PC-9 (cell line): Measurements from ENCODE around the gene COIL. TPM values are rescaled to one million over a fixed set of nuclear protein-coding genes. Genes with fewer than 3 reads are reported as not detected.
"Not testable (repeated sequence)": the region's sequence is repeated elsewhere in the genome, so short reads cannot be mapped to it uniquely, and the experiment has no call there.

Source experiments
- BruUV-seq: library from RNA; stranded (reverse); fragments of 400-500 nt; replicated peaks from 2 replicates; lab custom pipeline; 2021; lab: Mats Ljungman, UMichigan
- CTCF ChIA-PET: fragments of 300-600 bp; sonication (Branson Sonifier 250); formaldehyde crosslinking; loops from one replicate; lab custom pipeline; 2022; ENCODE audit warnings: antibody characterized with exemption; lab: Charles Lee
- POLR2A ChIA-PET: fragments of 300-600 bp; sonication (Branson Sonifier 250); formaldehyde crosslinking; loops from one replicate; lab custom pipeline; 2022; ENCODE audit warnings: antibody characterized with exemption; ENCODE audit not compliant: unreplicated experiment; lab: Charles Lee
- DNase-seq, 2 experiments: peaks; one replicate each; pipeline versions ENCODE4 v3.0.0 to v3.0.0-alpha.2; 2015 to 2022; ENCODE audit warnings: mixed read lengths in 1 of 2
- H2AFZ ChIP-seq: fragments of 200-600 bp; sonication (generic); 2 replicates; pipeline ENCODE4 v1.8.1; 2017; ENCODE audit warnings: antibody characterized with exemption
- H3F3A ChIP-seq: fragments of 200-600 bp; sonication (generic); 2 replicates; pipeline ENCODE4 v1.8.1; 2017; ENCODE audit warnings: antibody characterized with exemption, mild to moderate bottlenecking, low read depth; ENCODE audit not compliant: insufficient read depth
- H3K27ac ChIP-seq: fragments of 200-600 bp; sonication (generic); 2 replicates; pipeline ENCODE4 v1.6.1; 2016; ENCODE audit warnings: mixed run types
- H3K27me3 ChIP-seq: fragments of 200-600 bp; sonication (generic); 2 replicates; pipeline ENCODE4 v1.6.1; 2016; ENCODE audit warnings: low read depth, mixed run types; ENCODE audit not compliant: insufficient read depth
- H3K36me3 ChIP-seq: fragments of 200-600 bp; sonication (generic); 2 replicates; pipeline ENCODE4 v1.6.1; 2016; ENCODE audit warnings: low read depth, mixed run types
- H3K4me1 ChIP-seq: fragments of 200-600 bp; sonication (generic); replicated peaks from 2 replicates; pipeline ENCODE4 v1.6.1; 2016; ENCODE audit warnings: mixed run types; ENCODE audit not compliant: insufficient read depth
- H3K4me2 ChIP-seq: fragments of 200-600 bp; sonication (generic); 2 replicates; pipeline ENCODE4 v1.6.1; 2017; ENCODE audit warnings: mixed run types
- H3K4me3 ChIP-seq: fragments of 200-600 bp; sonication (generic); 2 replicates; pipeline ENCODE4 v1.6.1; 2016; ENCODE audit warnings: mixed run types
- H3K79me2 ChIP-seq: fragments of 200-600 bp; sonication (generic); 2 replicates; pipeline ENCODE4 v1.6.1; 2017; ENCODE audit warnings: low read depth, mixed run types
- H3K9me2 ChIP-seq: fragments of 200-600 bp; sonication (generic); 2 replicates; pipeline ENCODE4 v1.8.1; 2017; ENCODE audit warnings: mild to moderate bottlenecking; ENCODE audit not compliant: insufficient read depth
- H3K9me3 ChIP-seq: fragments of 200-600 bp; sonication (generic); 2 replicates; pipeline ENCODE4 v1.8.1; 2016; ENCODE audit warnings: low read depth; ENCODE audit not compliant: insufficient read depth
- H4K20me1 ChIP-seq: fragments of 200-600 bp; sonication (generic); 2 replicates; pipeline ENCODE4 v1.8.1; 2017; ENCODE audit not compliant: insufficient read depth
- CTCF ChIP-seq: fragments of 200-600 bp; sonication (generic); conservative IDR thresholded peaks from 2 replicates; pipeline ENCODE4 v1.6.1; 2017; ENCODE audit warnings: mixed run types, antibody characterized with exemption, mild to moderate bottlenecking, moderate library complexity
- EZH2 ChIP-seq: fragments of 200-600 bp; sonication (generic); IDR thresholded peaks from 2 replicates; pipeline ENCODE4 v1.8.0; 2017; ENCODE audit warnings: antibody characterized with exemption, low read depth
- intact Hi-C: fragments of 100-400 bp; cut with micrococcal nuclease; formaldehyde crosslinking; loops from one replicate; pipeline ENCODE4 v1.10.0; 2022; ENCODE audit not compliant: unreplicated experiment
- total RNA-seq: library from RNA; stranded (reverse); gene quantifications from 2 replicates; pipeline ENCODE4 v1.2.3, GENCODE V29; 2021

The COIL gene
- total RNA-seq, 1 experiment from 2014 or later, result 19.0 TPM

DNA sequence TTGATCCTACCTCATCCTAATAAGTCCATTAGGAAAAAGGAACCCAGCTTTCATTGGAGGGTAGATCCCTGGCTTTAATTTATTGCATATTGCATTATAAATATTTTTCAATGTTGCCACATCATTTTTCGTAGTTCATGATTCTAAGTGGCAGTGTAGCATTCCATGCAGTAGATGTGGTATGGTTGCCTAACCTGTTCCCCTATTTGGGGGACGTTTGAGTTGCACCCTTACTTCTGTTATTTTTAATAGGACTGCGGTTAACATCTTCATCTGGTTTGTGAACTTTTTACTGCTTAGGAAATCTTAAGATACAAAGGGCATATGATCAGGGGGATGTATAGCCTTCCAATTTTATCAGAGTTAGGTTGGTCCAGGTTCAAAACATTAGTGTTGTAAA is 22.5 kb upstream of the COIL start:
- ChIA-PET CTCF (no interaction called here), POLR2A (no interaction called here)
- no peaks in the 10 kb centered on the region for H4K20me1 ChIP-seq
- no peaks in the 10 kb centered on the region for H3K79me2 ChIP-seq
- no peak for DNase-seq
- H3K4me3 ChIP-seq, result no peak overlapping the region
- no peak overlapping the region for H3K27ac ChIP-seq
- 0 out of 2 replicates have a peak, but pooled peaks cover 5% of the 10 kb centered on the region for H3K36me3 ChIP-seq
- intact Hi-C loops, result no loop called here
- peaks cover 14% of the 10 kb centered on the region for H3F3A ChIP-seq
- no TSS peak for BruUV-seq
- H3K4me1 ChIP-seq, result peaks cover 27% of the 10 kb centered on the region
- no peak overlapping the region for H3K4me2 ChIP-seq
- TF ChIP-seq EZH2 (no peak), CTCF (no peak)
- no peaks in the 10 kb centered on the region for H3K27me3 ChIP-seq
- H2AFZ ChIP-seq, result no peak overlapping the region
- no peaks in the 10 kb centered on the region for H3K9me3 ChIP-seq
- no peaks in the 10 kb centered on the region for H3K9me2 ChIP-seq

DNA sequence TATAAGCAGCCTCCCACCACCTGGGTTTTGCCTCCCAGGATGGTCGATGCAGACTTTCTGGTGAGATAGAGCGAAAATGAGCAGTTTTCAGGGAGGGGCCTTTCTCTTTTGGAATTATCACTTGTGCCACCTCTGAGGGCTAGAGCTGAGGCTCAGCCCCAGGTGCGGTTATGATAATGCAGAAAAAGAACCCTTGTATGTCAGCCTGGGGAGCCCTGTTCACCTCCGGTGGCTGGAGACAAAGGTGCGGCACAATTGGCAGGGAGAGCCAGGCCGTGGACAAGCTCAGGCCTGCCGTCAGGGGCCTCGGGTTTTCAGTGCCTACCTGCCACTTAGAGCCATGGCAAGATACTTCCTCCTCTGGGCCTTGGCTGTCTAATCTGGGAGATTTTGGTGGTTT is 21.5 kb upstream of the COIL start:
- intact Hi-C loops, result no loop called here
- Histone ChIP-seq H3K27me3 (no peaks in the 10 kb centered on the region), H3K36me3 (no peaks in the 10 kb centered on the region), H3K4me1 (peaks cover 33% of the 10 kb centered on the region), H3K9me3 (no peaks in the 10 kb centered on the region), H3K4me2 (no peak overlapping the region), H3F3A (peaks cover 16% of the 10 kb centered on the region), H2AFZ (no peak overlapping the region), H3K4me3 (no peak overlapping the region), H3K9me2 (no peaks in the 10 kb centered on the region), H4K20me1 (no peaks in the 10 kb centered on the region), H3K27ac (no peak overlapping the region), H3K79me2 (no peaks in the 10 kb centered on the region)
- no peak for DNase-seq
- BruUV-seq, result no TSS peak
- ChIA-PET POLR2A (no interaction called here), CTCF (no interaction called here)
- TF ChIP-seq EZH2 (no peak), CTCF (no peak)

- H3K9me3 ChIP-seq, BruUV-seq, H3K36me3 ChIP-seq, H4K20me1 ChIP-seq, H3K79me2 ChIP-seq, POLR2A ChIA-PET, intact Hi-C loops, CTCF ChIA-PET, DNase-seq, H3K9me2 ChIP-seq, H3K27me3 ChIP-seq: not testable (repeated sequence)
- Histone ChIP-seq H3F3A (peaks cover 16% of the 10 kb centered on the region), H3K27ac (peak overlapping the region; percentile 34; the same call in 1 of the 2 replicates), H3K4me2 (peak overlapping the region; percentile 63), H3K4me1 (peaks cover 37% of the 10 kb centered on the region), H3K4me3 (peak overlapping the region; percentile 42; the same call in 1 of the 2 replicates), H2AFZ (peak overlapping the region; percentile 25; the same call in 1 of the 2 replicates)
These were observed 19.7 kb upstream of the COIL start for GRCh38 chr17:56980526-56980925.

- ChIA-PET CTCF (no interaction called here), POLR2A (no interaction called here)
- Histone ChIP-seq H3K9me3 (no peaks in the 10 kb centered on the region), H3K4me1 (peaks cover 39% of the 10 kb centered on the region), H3K4me2 (peak overlapping the region; percentile 85), H3K27ac (peak overlapping the region; percentile 36), H3K27me3 (no peaks in the 10 kb centered on the region), H4K20me1 (no peaks in the 10 kb centered on the region), H3K9me2 (no peaks in the 10 kb centered on the region), H3F3A (peaks cover 16% of the 10 kb centered on the region), H3K36me3 (no peaks in the 10 kb centered on the region), H3K4me3 (peak overlapping the region; percentile 67; the same call in 1 of the 2 replicates), H2AFZ (peak overlapping the region; percentile 82; the same call in 1 of the 2 replicates), H3K79me2 (no peaks in the 10 kb centered on the region)
- no peak for DNase-seq
- BruUV-seq, result no TSS peak
- intact Hi-C loops, result no loop called here
- TF ChIP-seq EZH2 (no peak), CTCF (no peak)
These were observed 18.2 kb upstream of the COIL start for GRCh38 chr17:56979091-56979480.
